ENCODE measurements around the gene NCMAP.
A peak's percentile ranks its signal among the peaks of the same experiment; 100 is the strongest.
"Not testable (repeated sequence)": the region's sequence is repeated elsewhere in the genome, so short reads cannot be mapped to it uniquely, and the experiment has no call there.

NCMAP gene

GRCh38 chr1:24555591-24556413, at the start of gene NCMAP:
Gene NCMAP, plus strand, starts transcription at chr1:24556087. Its CDS starts 39,344 bp downstream, at chr1:24595431.
- peak; percentile 30 for DNase-seq (ENCODE audit: low read depth)

GRCh38 chr1:24506691-24507381, 49.1 kb upstream of the NCMAP start:
- no peak for DNase-seq (ENCODE audit: low read depth)

GRCh38 chr1:24507405-24507804, 48.5 kb upstream of the NCMAP start:
- DNase-seq (ENCODE audit: low read depth), result no peak

GRCh38 chr1:24508911-24509310, 47.0 kb upstream of the NCMAP start:
- no peak for DNase-seq (ENCODE audit: low read depth)

- DNase-seq (ENCODE audit: low read depth), result no peak
Observed at GRCh38 chr1:24513706-24514105, 42.2 kb upstream of the NCMAP start.

GRCh38 chr1:24514946-24515345, 40.9 kb upstream of the NCMAP start:
- no peak for DNase-seq (ENCODE audit: low read depth)

GRCh38 chr1:24515671-24516209, 40.1 kb upstream of the NCMAP start:
- DNase-seq (ENCODE audit: low read depth), result not testable (repeated sequence)

- no peak for DNase-seq (ENCODE audit: low read depth)
Observed at GRCh38 chr1:24516506-24516905, 39.4 kb upstream of the NCMAP start.

- no peak for DNase-seq (ENCODE audit: low read depth)
Observed at GRCh38 chr1:24517898-24518297, 38.0 kb upstream of the NCMAP start.

GRCh38 chr1:24520282-24520681, 35.6 kb upstream of the NCMAP start:
- not testable (repeated sequence) for DNase-seq (ENCODE audit: low read depth)

- no peak for DNase-seq (ENCODE audit: low read depth)
Observed at GRCh38 chr1:24525606-24526005, 30.3 kb upstream of the NCMAP start.

- DNase-seq (ENCODE audit: low read depth), result no peak
Observed at GRCh38 chr1:24526045-24526444, 29.8 kb upstream of the NCMAP start.

GRCh38 chr1:24526940-24527542, 28.8 kb upstream of the NCMAP start:
- DNase-seq (ENCODE audit: low read depth), result no peak

GRCh38 chr1:24528744-24529143, 27.1 kb upstream of the NCMAP start:
- DNase-seq (ENCODE audit: low read depth), result no peak

- not testable (repeated sequence) for DNase-seq (ENCODE audit: low read depth)
Observed at GRCh38 chr1:24529292-24529691, 26.6 kb upstream of the NCMAP start.

- peak; percentile 66 for DNase-seq (ENCODE audit: low read depth)
Observed at GRCh38 chr1:24535021-24535424, 20.9 kb upstream of the NCMAP start.

- DNase-seq (ENCODE audit: low read depth), result no peak
Observed at GRCh38 chr1:24535778-24536177, 20.1 kb upstream of the NCMAP start.

GRCh38 chr1:24536391-24536840, 19.5 kb upstream of the NCMAP start:
- DNase-seq (ENCODE audit: low read depth), result peak; percentile 63

- no peak for DNase-seq (ENCODE audit: low read depth)
Observed at GRCh38 chr1:24540051-24540905, 15.6 kb upstream of the NCMAP start.

GRCh38 chr1:24540906-24541710, 14.8 kb upstream of the NCMAP start:
- peak; percentile 35 for DNase-seq (ENCODE audit: low read depth)

Data from activated T-cell treated with anti-CD3 and anti-CD28 coated beads for 24 hours (primary cell).